ENCODE results near the gene MAPK4. TPM values are rescaled to one million over a fixed set of nuclear protein-coding genes. Genes with fewer than 3 reads are reported as not detected.

The MAPK4 gene
- total RNA-seq, 2 donors from 2014 or later: 1.0 to 1.6 TPM

GRCh38 chr18:50638884-50639420, 79.1 kb downstream of the MAPK4 start:
- Histone ChIP-seq H3K36me3 (replicated peaks in 1 of 2; ENCODE audit: insufficient read depth in 1 of 2, low read depth in 2 of 2) (no peaks in the 10 kb centered on the region), H3K4me1 (no peaks in the 10 kb centered on the region), H3K27me3 (no peaks in the 10 kb centered on the region), H3K9me3 (no peaks in the 10 kb centered on the region), H3K4me3 (no peak overlapping the region), H3K27ac (no peak overlapping the region)
- intact Hi-C loops (cut with DNase I): no loop called here
- WGBS, 2 donors: 89 to 100% methylated on average over 1 of the region's 1 CpG
- DNase-seq: no peak
- TF ChIP-seq CTCF (IDR thresholded peaks at IDR 0.05): no peak
- TF ChIP-seq POLR2A (IDR thresholded peaks at IDR 0.05): no peak
- ATAC-seq: no peak

GRCh38 chr18:50639711-50640110, 79.8 kb downstream of the MAPK4 start:
- Histone ChIP-seq H3K4me3 (no peak overlapping the region), H3K36me3 (replicated peaks in 1 of 2; ENCODE audit: insufficient read depth in 1 of 2, low read depth in 2 of 2) (no peaks in the 10 kb centered on the region), H3K27ac (no peak overlapping the region), H3K27me3 (no peaks in the 10 kb centered on the region), H3K4me1 (no peaks in the 10 kb centered on the region), H3K9me3 (no peaks in the 10 kb centered on the region)
- ATAC-seq (no peak), DNase-seq (no peak)
- intact Hi-C loops (cut with DNase I): no loop called here
- TF ChIP-seq POLR2A (IDR thresholded peaks at IDR 0.05) (no peak), CTCF (IDR thresholded peaks at IDR 0.05) (no peak)
- WGBS, 2 donors: 90 to 92% methylated on average over 4 of the region's 4 CpGs

GRCh38 chr18:50642439-50642838, 82.6 kb downstream of the MAPK4 start:
- TF ChIP-seq POLR2A (IDR thresholded peaks at IDR 0.05) (no peak), CTCF (IDR thresholded peaks at IDR 0.05) (no peak)
- 81 to 87% methylated on average over 2 of the region's 2 CpGs for WGBS, 2 donors
- Histone ChIP-seq H3K4me1 (no peaks in the 10 kb centered on the region), H3K27ac (no peak overlapping the region), H3K27me3 (no peaks in the 10 kb centered on the region), H3K4me3 (no peak overlapping the region), H3K36me3 (replicated peaks in 1 of 2; ENCODE audit: insufficient read depth in 1 of 2, low read depth in 2 of 2) (no peaks in the 10 kb centered on the region), H3K9me3 (no peaks in the 10 kb centered on the region)
- DNase-seq (no peak), ATAC-seq (no peak)
- intact Hi-C loops (cut with DNase I): no loop called here

GRCh38 chr18:50644146-50644545, 84.3 kb downstream of the MAPK4 start:
- WGBS, 2 donors: 69 to 89% methylated on average over 1 of the region's 1 CpG
- Histone ChIP-seq H3K27ac (no peak overlapping the region), H3K36me3 (replicated peaks in 1 of 2; ENCODE audit: insufficient read depth in 1 of 2, low read depth in 2 of 2) (no peaks in the 10 kb centered on the region), H3K27me3 (no peaks in the 10 kb centered on the region), H3K4me1 (no peaks in the 10 kb centered on the region), H3K4me3 (no peak overlapping the region), H3K9me3 (no peaks in the 10 kb centered on the region)
- no peak for ATAC-seq
- intact Hi-C loops (cut with DNase I): no loop called here
- no peak for DNase-seq
- TF ChIP-seq CTCF (IDR thresholded peaks at IDR 0.05) (no peak), POLR2A (IDR thresholded peaks at IDR 0.05) (no peak)

GRCh38 chr18:50644807-50645206, 84.9 kb downstream of the MAPK4 start:
- Histone ChIP-seq H3K27me3 (no peaks in the 10 kb centered on the region), H3K4me1 (no peaks in the 10 kb centered on the region), H3K9me3 (no peaks in the 10 kb centered on the region), H3K36me3 (replicated peaks in 1 of 2; ENCODE audit: insufficient read depth in 1 of 2, low read depth in 2 of 2) (no peaks in the 10 kb centered on the region), H3K27ac (no peak overlapping the region), H3K4me3 (no peak overlapping the region)
- DNase-seq (no peak), ATAC-seq (no peak)
- WGBS, 2 donors: 72 to 73% methylated on average over 10 of the region's 10 CpGs
- intact Hi-C loops (cut with DNase I): no loop called here
- TF ChIP-seq CTCF (IDR thresholded peaks at IDR 0.05) (peak in 2 of 7 experiments; percentile 8 to 19), POLR2A (IDR thresholded peaks at IDR 0.05) (no peak)

Measured in body of pancreas (tissue), 4 donors.